Activated B cell treated with CpG ODN at 0.5 μM for 24 hours (primary cell): ENCODE data around the gene SFMBT1. TPM values are rescaled to one million over a fixed set of nuclear protein-coding genes. Genes with fewer than 3 reads are reported as not detected.

Experiments used
- ATAC-seq: fragments of 200-7000 bp; cut with Tn5 transposase; one replicate; pipeline ENCODE4 v1.10.0; 2021; ENCODE audit warnings: low read depth, mild to moderate bottlenecking, moderate library complexity
- CTCF ChIA-PET: fragments of 350-600 bp; sonication (Branson Sonifier 250); formaldehyde crosslinking; loops from one replicate; lab custom pipeline; 2021; ENCODE audit warnings: antibody characterized with exemption; lab: Charles Lee
- POLR2A ChIA-PET: fragments of 350-600 bp; sonication (Branson Sonifier 250); formaldehyde crosslinking; loops from one replicate; lab custom pipeline; 2021; ENCODE audit warnings: antibody characterized with exemption; lab: Charles Lee
- DNase-seq: peaks from one replicate; pipeline ENCODE4 v3.0.0; 2022
- H3K27ac Mint-ChIP-seq: one replicate; pipeline ENCODE4 v1.8.0; 2020; ENCODE audit warnings: mixed read lengths
- H3K27me3 Mint-ChIP-seq: one replicate; pipeline ENCODE4 v1.8.0; 2021; ENCODE audit warnings: mixed read lengths
- H3K36me3 Mint-ChIP-seq: one replicate; pipeline ENCODE4 v1.8.0; 2021; ENCODE audit warnings: low read depth, mixed read lengths
- H3K4me1 Mint-ChIP-seq: one replicate; pipeline ENCODE4 v1.8.0; 2021; ENCODE audit warnings: mixed read lengths
- H3K4me3 Mint-ChIP-seq: one replicate; pipeline ENCODE4 v1.8.0; 2020; ENCODE audit warnings: mild to moderate bottlenecking, mixed read lengths
- H3K9me3 Mint-ChIP-seq: one replicate; pipeline ENCODE4 v1.8.0; 2020; ENCODE audit warnings: mixed read lengths
- CTCF ChIP-seq: fragments of 200-600 bp; IDR thresholded peaks from one replicate; pipeline ENCODE4 v1.8.0; 2022; ENCODE audit warnings: antibody characterized with exemption, mild to moderate bottlenecking
- intact Hi-C: fragments of 100-400 bp; cut with micrococcal nuclease; formaldehyde crosslinking; loops from one replicate; pipeline ENCODE4 v1.15.1; 2024
- total RNA-seq: library from RNA; stranded (reverse); gene quantifications from 2 replicates; pipeline ENCODE4 v1.2.3, GENCODE V29; 2022

SFMBT1 gene
- total RNA-seq, 1 donor from 2014 or later = 31.6 TPM

- no peak overlapping the region for H3K4me3 Mint-ChIP-seq
- no peak for ATAC-seq
- no peaks in the 10 kb centered on the region for H3K9me3 Mint-ChIP-seq
- ChIA-PET CTCF (no interaction called here), POLR2A (no interaction called here)
- no peaks in the 10 kb centered on the region for H3K27me3 Mint-ChIP-seq
- no peak for DNase-seq
- peak overlapping the region; percentile 67 for H3K27ac Mint-ChIP-seq
- no peak for TF ChIP-seq CTCF
- H3K4me1 Mint-ChIP-seq = peaks cover 58% of the 10 kb centered on the region
- intact Hi-C loops = no loop called here
- H3K36me3 Mint-ChIP-seq = peaks cover 8% of the 10 kb centered on the region
Measured at GRCh38 chr3:52892290-52892624, 153.6 kb downstream of the SFMBT1 start.

GRCh38 chr3:52891615-52892081 lies 154.2 kb downstream of the SFMBT1 start:
- ChIA-PET POLR2A (no interaction called here), CTCF (no interaction called here)
- intact Hi-C loops = no loop called here
- Mint-ChIP-seq H3K36me3 (peaks cover 6% of the 10 kb centered on the region), H3K4me3 (peak overlapping the region; percentile 7), H3K4me1 (peaks cover 56% of the 10 kb centered on the region), H3K27ac (peak overlapping the region; percentile 59), H3K27me3 (no peaks in the 10 kb centered on the region), H3K9me3 (no peaks in the 10 kb centered on the region)
- peak; percentile 64 for ATAC-seq
- no peak for DNase-seq
- TF ChIP-seq CTCF = no peak

- POLR2A ChIA-PET = no interaction called here
- ATAC-seq = peak; percentile 47
- Mint-ChIP-seq H3K27me3 (no peaks in the 10 kb centered on the region), H3K4me3 (no peak overlapping the region), H3K9me3 (no peaks in the 10 kb centered on the region), H3K27ac (peak overlapping the region; percentile 59), H3K4me1 (peaks cover 51% of the 10 kb centered on the region), H3K36me3 (peaks cover 6% of the 10 kb centered on the region)
- CTCF ChIA-PET = no interaction called here
- intact Hi-C loops = no loop called here
- DNase-seq = no peak
- no peak for TF ChIP-seq CTCF
Measured at GRCh38 chr3:52891164-52891563, 154.7 kb downstream of the SFMBT1 start.

GRCh38 chr3:52890735-52891134 lies 155.1 kb downstream of the SFMBT1 start:
- peak overlapping the region; percentile 59 for H3K27ac Mint-ChIP-seq
- ChIA-PET POLR2A (no interaction called here), CTCF (no interaction called here)
- H3K4me1 Mint-ChIP-seq = peaks cover 46% of the 10 kb centered on the region
- no peaks in the 10 kb centered on the region for H3K27me3 Mint-ChIP-seq
- TF ChIP-seq CTCF = no peak
- no peak overlapping the region for H3K4me3 Mint-ChIP-seq
- no peaks in the 10 kb centered on the region for H3K9me3 Mint-ChIP-seq
- DNase-seq (no peak), ATAC-seq (peak; percentile 30)
- intact Hi-C loops = no loop called here
- peaks cover 9% of the 10 kb centered on the region for H3K36me3 Mint-ChIP-seq

- Mint-ChIP-seq H3K27ac (no peak overlapping the region), H3K9me3 (no peaks in the 10 kb centered on the region), H3K36me3 (peaks cover 17% of the 10 kb centered on the region), H3K27me3 (no peaks in the 10 kb centered on the region), H3K4me1 (peaks cover 38% of the 10 kb centered on the region), H3K4me3 (no peak overlapping the region)
- TF ChIP-seq CTCF = no peak
- ChIA-PET POLR2A (no interaction called here), CTCF (no interaction called here)
- intact Hi-C loops = no loop called here
- no peak for DNase-seq
- no peak for ATAC-seq
Measured at GRCh38 chr3:52889901-52890300, 156.0 kb downstream of the SFMBT1 start.
